ENCODE measurements around the gene NAA35. TPM values are rescaled to one million over a fixed set of nuclear protein-coding genes. Genes with fewer than 3 reads are reported as not detected.

NAA35 gene
- total RNA-seq, 1 experiment from 2014 or later = 21.3 TPM

DNA sequence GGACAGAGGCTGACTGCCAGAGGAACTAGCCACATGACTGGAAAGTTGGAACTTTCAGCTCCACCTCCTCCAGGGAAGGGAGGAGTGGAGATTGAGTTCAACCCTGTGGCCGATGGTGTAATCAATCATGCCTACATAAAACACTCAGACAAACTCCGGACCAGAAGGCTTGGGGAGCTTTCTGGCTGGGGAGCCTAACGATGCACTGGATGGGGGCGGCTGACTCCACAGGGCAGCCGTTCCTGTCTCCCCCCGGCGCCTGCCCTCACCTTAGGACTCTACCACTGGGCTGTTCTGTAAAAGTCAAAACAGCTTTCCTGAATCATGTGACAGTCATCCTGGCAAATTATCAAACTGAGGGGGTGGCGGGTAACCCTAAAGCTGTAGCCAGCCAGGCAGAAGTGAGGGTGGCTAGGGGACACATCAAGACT lies 100.4 kb downstream of the NAA35 start:
- intact Hi-C loops (cut with micrococcal nuclease; ENCODE audit: unreplicated experiment) = no loop called here
- no peaks in the 10 kb centered on the region for H3K9me3 ChIP-seq (ENCODE audit: control insufficient read depth, insufficient read depth, low read depth, low read length)
- H3K27ac ChIP-seq (ENCODE audit: low read length) = no peak overlapping the region
- ATAC-seq (no peak), DNase-seq (ENCODE audit: low read depth, low spot score) (no peak)
- TF ChIP-seq POLR2AphosphoS5 (IDR thresholded peaks at IDR 0.05; ENCODE audit: low read depth, low read length) (no peak), SIN3A (IDR thresholded peaks at IDR 0.05; ENCODE audit: borderline replicate concordance, insufficient read depth, low read depth, low read length) (no peak)
- TF ChIP-seq, protein P1, sequence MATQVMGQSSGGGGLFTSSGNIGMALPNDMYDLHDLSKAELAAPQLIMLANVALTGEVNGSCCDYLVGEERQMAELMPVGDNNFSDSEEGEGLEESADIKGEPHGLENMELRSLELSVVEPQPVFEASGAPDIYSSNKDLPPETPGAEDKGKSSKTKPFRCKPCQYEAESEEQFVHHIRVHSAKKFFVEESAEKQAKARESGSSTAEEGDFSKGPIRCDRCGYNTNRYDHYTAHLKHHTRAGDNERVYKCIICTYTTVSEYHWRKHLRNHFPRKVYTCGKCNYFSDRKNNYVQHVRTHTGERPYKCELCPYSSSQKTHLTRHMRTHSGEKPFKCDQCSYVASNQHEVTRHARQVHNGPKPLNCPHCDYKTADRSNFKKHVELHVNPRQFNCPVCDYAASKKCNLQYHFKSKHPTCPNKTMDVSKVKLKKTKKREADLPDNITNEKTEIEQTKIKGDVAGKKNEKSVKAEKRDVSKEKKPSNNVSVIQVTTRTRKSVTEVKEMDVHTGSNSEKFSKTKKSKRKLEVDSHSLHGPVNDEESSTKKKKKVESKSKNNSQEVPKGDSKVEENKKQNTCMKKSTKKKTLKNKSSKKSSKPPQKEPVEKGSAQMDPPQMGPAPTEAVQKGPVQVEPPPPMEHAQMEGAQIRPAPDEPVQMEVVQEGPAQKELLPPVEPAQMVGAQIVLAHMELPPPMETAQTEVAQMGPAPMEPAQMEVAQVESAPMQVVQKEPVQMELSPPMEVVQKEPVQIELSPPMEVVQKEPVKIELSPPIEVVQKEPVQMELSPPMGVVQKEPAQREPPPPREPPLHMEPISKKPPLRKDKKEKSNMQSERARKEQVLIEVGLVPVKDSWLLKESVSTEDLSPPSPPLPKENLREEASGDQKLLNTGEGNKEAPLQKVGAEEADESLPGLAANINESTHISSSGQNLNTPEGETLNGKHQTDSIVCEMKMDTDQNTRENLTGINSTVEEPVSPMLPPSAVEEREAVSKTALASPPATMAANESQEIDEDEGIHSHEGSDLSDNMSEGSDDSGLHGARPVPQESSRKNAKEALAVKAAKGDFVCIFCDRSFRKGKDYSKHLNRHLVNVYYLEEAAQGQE (IDR thresholded peaks at IDR 0.05; ENCODE audit: insufficient read depth in 1 of 2, low read depth in 2 of 2, low read length in 1 of 2) = no peak
- TF ChIP-seq, protein P2, sequence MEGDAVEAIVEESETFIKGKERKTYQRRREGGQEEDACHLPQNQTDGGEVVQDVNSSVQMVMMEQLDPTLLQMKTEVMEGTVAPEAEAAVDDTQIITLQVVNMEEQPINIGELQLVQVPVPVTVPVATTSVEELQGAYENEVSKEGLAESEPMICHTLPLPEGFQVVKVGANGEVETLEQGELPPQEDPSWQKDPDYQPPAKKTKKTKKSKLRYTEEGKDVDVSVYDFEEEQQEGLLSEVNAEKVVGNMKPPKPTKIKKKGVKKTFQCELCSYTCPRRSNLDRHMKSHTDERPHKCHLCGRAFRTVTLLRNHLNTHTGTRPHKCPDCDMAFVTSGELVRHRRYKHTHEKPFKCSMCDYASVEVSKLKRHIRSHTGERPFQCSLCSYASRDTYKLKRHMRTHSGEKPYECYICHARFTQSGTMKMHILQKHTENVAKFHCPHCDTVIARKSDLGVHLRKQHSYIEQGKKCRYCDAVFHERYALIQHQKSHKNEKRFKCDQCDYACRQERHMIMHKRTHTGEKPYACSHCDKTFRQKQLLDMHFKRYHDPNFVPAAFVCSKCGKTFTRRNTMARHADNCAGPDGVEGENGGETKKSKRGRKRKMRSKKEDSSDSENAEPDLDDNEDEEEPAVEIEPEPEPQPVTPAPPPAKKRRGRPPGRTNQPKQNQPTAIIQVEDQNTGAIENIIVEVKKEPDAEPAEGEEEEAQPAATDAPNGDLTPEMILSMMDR (IDR thresholded peaks at IDR 0.05) = no peak
- in situ Hi-C loops (cut with HindIII; ENCODE audit: low pct_unique_long_range_greater_than_20kb, low sequenced_read_pairs) = no loop called here
- ChIA-PET CTCF (no interaction called here), POLR2A (no interaction called here)
- no peaks in the 10 kb centered on the region for H3K27me3 ChIP-seq (ENCODE audit: control insufficient read depth, insufficient read depth, low read length)
- no peak overlapping the region for H3K4me3 ChIP-seq (ENCODE audit: low read depth in 2 of 2, low read length in 2 of 2)
- no peaks in the 10 kb centered on the region; the same call in 1 of the 2 replicates for H3K36me3 ChIP-seq (ENCODE audit: control insufficient read depth, insufficient read depth, low read length)
- no peaks in the 10 kb centered on the region for H3K4me1 ChIP-seq (ENCODE audit: control insufficient read depth, insufficient read depth, low read length)
- no TSS peak for BruUV-seq (replicated peaks)

DNA sequence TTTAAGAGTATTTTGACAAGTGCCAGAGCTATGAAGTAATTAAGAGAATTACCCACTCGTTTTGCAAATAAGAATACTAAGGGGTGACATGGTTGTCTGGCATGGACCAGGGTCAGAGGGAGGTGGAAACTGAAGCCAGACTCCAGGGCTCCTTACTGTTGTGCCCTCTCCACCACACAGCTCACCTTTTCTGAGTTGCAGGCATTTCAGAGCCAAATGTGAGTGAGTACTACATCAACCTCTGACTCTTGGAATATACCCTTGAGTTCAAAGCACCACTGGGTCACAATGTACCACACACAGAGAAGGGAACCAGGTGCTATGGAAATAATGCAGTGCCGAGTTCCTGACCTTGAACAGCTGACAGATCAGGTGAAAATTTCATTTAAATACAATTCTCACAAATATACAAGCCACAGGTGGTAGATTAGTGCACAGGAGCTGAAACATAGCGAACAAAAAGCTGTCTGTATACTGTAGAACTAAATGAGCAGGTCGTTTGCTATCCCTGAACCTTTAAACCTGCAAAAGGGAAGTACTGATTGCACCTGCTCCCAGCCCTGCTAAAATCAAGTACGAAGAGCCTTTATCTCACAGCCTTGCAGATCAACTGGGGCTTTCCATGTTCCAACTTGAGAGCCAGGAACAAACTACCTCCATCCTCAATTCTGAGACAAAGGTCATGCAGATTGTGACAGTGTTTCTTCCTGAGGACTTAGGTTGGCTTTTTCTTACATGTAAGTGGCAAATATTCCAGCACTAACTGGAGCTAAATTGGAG lies 101.4 kb downstream of the NAA35 start:
- intact Hi-C loops (cut with micrococcal nuclease; ENCODE audit: unreplicated experiment) = no loop called here
- in situ Hi-C loops (cut with HindIII; ENCODE audit: low pct_unique_long_range_greater_than_20kb, low sequenced_read_pairs) = no loop called here

More for the DNA sequence above, 101.4 kb downstream of the NAA35 start:
- H3K27ac ChIP-seq (ENCODE audit: low read length) = no peak overlapping the region
- no peaks in the 10 kb centered on the region for H3K9me3 ChIP-seq (ENCODE audit: control insufficient read depth, insufficient read depth, low read depth, low read length)
- no TSS peak for BruUV-seq (replicated peaks)
- H3K4me3 ChIP-seq (ENCODE audit: low read depth in 2 of 2, low read length in 2 of 2) = no peak overlapping the region
- POLR2A ChIA-PET = no interaction called here
- DNase-seq (ENCODE audit: low read depth, low spot score) = no peak
- TF ChIP-seq, protein P2 (IDR thresholded peaks at IDR 0.05) = no peak
- TF ChIP-seq POLR2AphosphoS5 (IDR thresholded peaks at IDR 0.05; ENCODE audit: low read depth, low read length) (no peak), TCF7L2 (IDR thresholded peaks at IDR 0.05; ENCODE audit: low read depth, low read length) (no peak), SIN3A (IDR thresholded peaks at IDR 0.05; ENCODE audit: borderline replicate concordance, insufficient read depth, low read depth, low read length) (no peak)
- TF ChIP-seq, protein P1 (IDR thresholded peaks at IDR 0.05; ENCODE audit: insufficient read depth in 1 of 2, low read depth in 2 of 2, low read length in 1 of 2) = no peak
- H3K36me3 ChIP-seq (ENCODE audit: control insufficient read depth, insufficient read depth, low read length) = no peaks in the 10 kb centered on the region; the same call in 1 of the 2 replicates
- CTCF ChIA-PET = no interaction called here
- no peaks in the 10 kb centered on the region for H3K4me1 ChIP-seq (ENCODE audit: control insufficient read depth, insufficient read depth, low read length)
- no peaks in the 10 kb centered on the region for H3K27me3 ChIP-seq (ENCODE audit: control insufficient read depth, insufficient read depth, low read length)
- no peak for ATAC-seq

All from Panc1 (cell line).